ENCODE data around the gene VWA7. TPM values are rescaled to one million over a fixed set of nuclear protein-coding genes. Genes with fewer than 3 reads are reported as not detected.

VWA7 gene
- total and polyA plus RNA-seq, 11 donors, result 4.0 to 25.8 (median 15.2) TPM

- DNase-seq (no peak), ATAC-seq (no peak)
- WGBS, 4 donors, result 89 to 96% (median 92%) methylated on average over 2 of the region's 2 CpGs
- intact Hi-C loops (cut with DNase I), result loop anchor here in 4 of 10 donors (2.0 to 10.0 kb wide), 3 partner anchors 28 to 64 kb away; no protein-coding TSS in a partner anchor
- no peak overlapping the region for H3K4me3 ChIP-seq
- no peaks in the 10 kb centered on the region for H3K9me3 ChIP-seq
- peaks cover 0 to 3% (median 0%) of the 10 kb centered on the region in 9 donors for H3K36me3 ChIP-seq
- no peak for TF ChIP-seq POLR2A (IDR thresholded peaks at IDR 0.05)
- no peak for TF ChIP-seq CTCF (IDR thresholded peaks at IDR 0.05)
- H3K27ac ChIP-seq, result no peak overlapping the region
- no peaks in the 10 kb centered on the region for H3K27me3 ChIP-seq
- peaks cover 0 to 41% (median 0%) of the 10 kb centered on the region in 12 donors for H3K4me1 ChIP-seq
Measured at GRCh38 chr6:31770860-31771259, 6.3 kb downstream of the VWA7 start.

GRCh38 chr6:31769684-31770371, 7.3 kb downstream of the VWA7 start:
- peak; percentile 54 to 87 (median 67) for DNase-seq
- peaks cover 0 to 41% (median 0%) of the 10 kb centered on the region in 12 donors for H3K4me1 ChIP-seq
- WGBS, 4 donors, result 60 to 64% (median 62%) methylated on average over 12 of the region's 12 CpGs

GRCh38 chr6:31768363-31769257, 8.5 kb downstream of the VWA7 start:
- Histone ChIP-seq H3K27me3 (no peaks in the 10 kb centered on the region), H3K4me3 (no peak overlapping the region), H3K27ac (peak overlapping the region in 1 of 12 donors; percentile 63), H3K36me3 (peaks cover 0 to 3% (median 0%) of the 10 kb centered on the region in 9 donors), H3K9me3 (no peaks in the 10 kb centered on the region), H3K4me1 (peaks cover 0 to 41% (median 2%) of the 10 kb centered on the region in 12 donors)
- 88 to 91% (median 88%) methylated on average over 18 of the region's 18 CpGs for WGBS, 4 donors
- intact Hi-C loops (cut with DNase I), result loop anchor here in 4 of 10 donors (5.0 to 10.0 kb wide), 4 partner anchors 36 to 86 kb away; partner anchors contain the start of genes DDAH2 (in 2 of the 4) and LY6G5C (in 2 of the 4)
- no peak for TF ChIP-seq POLR2A (IDR thresholded peaks at IDR 0.05)
- no peak for TF ChIP-seq CTCF (IDR thresholded peaks at IDR 0.05)
- DNase-seq (no peak), ATAC-seq (peak in 1 of 4 donors; percentile 44)

More at GRCh38 chr6:31769684-31770371, 7.3 kb downstream of the VWA7 start:
- Histone ChIP-seq H3K4me3 (no peak overlapping the region), H3K27ac (no peak overlapping the region), H3K9me3 (no peaks in the 10 kb centered on the region), H3K27me3 (no peaks in the 10 kb centered on the region), H3K36me3 (peaks cover 0 to 3% (median 0%) of the 10 kb centered on the region in 9 donors)
- TF ChIP-seq CTCF (IDR thresholded peaks at IDR 0.05) (peak; percentile 56 to 86 (median 68)), POLR2A (IDR thresholded peaks at IDR 0.05) (no peak)
- intact Hi-C loops (cut with DNase I), result loop anchor here in 8 of 10 donors (2.0 to 10.0 kb wide), 7 partner anchors 27 to 88 kb away; partner anchors contain the start of genes DDAH2 (in 2 of the 8) and LY6G5C (in 2 of the 8)
- ATAC-seq, result peak in 3 of 4 donors; percentile 61 to 71 (median 67)

Data from heart left ventricle (tissue), 16 donors.